ENCODE data around the gene VAV2.

VAV2 gene

GRCh38 chr9:133836001-133836758, 155.9 kb downstream of the VAV2 start:
- no peak for DNase-seq (ENCODE audit: low spot score)

DNA sequence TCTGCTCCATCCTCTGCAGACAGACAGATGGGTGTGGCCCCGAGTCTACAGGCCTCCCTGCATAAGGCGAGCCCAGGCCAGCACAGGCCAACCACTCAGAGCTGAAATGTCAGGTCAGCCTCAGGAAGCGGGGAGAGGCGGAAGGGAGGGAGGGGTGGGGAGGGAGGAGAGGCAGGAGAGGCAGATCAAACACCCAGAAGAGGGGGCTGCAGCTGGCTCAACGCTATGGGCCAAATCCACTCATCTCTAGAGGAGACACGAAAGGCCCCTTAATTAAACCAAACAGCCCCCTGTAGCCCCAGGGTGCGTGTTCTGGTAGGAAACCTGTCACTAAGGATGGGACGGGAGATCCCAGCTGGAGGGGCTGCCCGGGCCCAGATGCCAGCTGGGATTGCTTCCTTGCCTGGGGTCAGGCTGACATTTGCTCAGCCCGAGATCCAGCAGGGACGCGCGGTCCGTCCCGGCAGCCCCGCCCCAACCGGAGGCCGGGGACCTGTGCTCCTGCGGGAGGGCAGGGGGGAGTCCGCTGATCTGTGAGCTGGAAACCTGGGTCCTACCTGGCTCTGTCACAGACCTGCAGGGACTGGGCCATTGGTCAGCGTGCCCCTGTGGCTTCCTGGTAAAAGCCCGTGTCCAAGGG, 156.7 kb downstream of the VAV2 start:
- no peak for DNase-seq (ENCODE audit: low spot score)

- no peak for DNase-seq (ENCODE audit: low spot score)
Measured at GRCh38 chr9:133834080-133834976, 157.8 kb downstream of the VAV2 start.

DNA sequence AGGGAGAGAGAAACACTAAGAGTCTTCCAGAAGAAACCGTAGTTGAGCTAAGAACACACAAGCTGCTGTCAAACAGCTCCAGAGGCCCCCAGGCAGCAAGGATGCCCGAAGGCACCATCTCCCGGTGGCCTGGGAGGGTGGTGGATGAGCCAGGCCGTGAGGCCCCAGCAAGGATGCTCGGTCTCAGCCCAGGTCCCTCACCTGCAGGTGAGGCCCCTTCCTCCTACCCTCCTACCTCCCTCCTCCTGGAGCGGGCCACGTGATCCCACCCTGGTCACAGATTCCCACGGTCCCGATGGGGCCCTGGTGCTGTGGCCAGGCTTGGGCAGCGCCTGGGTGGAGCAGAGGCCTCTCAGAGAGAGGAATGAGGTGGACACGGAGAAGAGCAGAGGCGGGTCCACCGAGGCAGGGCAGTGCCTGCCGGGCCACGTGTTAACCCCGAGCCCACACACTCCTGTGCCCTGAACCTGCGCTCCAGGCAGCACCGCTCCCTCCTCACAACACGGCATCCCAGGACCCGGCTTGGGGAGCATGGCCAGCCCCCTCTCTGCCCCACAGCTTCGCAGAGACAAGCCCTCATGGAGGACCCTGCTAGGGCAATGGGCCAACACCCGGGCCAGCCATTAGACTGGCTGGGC, 158.6 kb downstream of the VAV2 start:
- DNase-seq (ENCODE audit: low spot score), result no peak

GRCh38 chr9:133832877-133833276, 159.2 kb downstream of the VAV2 start:
- DNase-seq (ENCODE audit: low spot score), result no peak

- DNase-seq (ENCODE audit: low spot score), result no peak
Measured at GRCh38 chr9:133830711-133831110, 161.4 kb downstream of the VAV2 start.

- DNase-seq (ENCODE audit: low spot score), result no peak
Measured at GRCh38 chr9:133830310-133830709, 161.8 kb downstream of the VAV2 start.

DNA sequence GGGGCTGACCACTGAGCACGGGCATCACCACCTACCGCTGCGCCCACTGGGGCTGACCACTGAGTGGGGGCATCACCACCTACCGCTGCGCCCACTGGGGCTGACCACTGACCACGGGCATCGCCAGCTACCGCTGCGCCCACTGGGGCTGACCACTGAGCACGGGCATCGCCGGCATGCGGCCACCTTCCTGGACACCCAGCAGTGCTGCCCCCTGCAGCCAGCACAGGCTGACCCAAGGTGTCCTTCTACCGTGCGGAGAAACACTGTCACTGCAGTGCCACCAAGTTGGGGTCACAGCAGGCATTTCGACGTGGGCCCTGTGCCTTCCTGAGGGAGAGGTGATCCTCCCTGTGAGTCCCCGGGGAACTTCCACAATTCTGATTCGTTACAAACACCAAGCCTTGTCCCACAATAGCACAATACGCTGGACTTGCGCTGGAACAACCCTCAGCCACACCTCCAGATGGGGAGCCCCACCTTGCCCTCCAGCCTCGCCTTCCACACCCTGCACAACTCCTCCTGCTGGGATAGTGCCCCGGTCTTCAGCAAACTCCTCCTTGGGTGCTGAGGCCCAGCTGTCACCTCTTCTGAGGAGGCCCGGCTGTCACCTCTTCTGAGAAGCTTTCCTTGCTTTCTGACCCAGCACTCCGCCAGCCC, 163.7 kb downstream of the VAV2 start:
- no peak for DNase-seq (ENCODE audit: low spot score)

DNA sequence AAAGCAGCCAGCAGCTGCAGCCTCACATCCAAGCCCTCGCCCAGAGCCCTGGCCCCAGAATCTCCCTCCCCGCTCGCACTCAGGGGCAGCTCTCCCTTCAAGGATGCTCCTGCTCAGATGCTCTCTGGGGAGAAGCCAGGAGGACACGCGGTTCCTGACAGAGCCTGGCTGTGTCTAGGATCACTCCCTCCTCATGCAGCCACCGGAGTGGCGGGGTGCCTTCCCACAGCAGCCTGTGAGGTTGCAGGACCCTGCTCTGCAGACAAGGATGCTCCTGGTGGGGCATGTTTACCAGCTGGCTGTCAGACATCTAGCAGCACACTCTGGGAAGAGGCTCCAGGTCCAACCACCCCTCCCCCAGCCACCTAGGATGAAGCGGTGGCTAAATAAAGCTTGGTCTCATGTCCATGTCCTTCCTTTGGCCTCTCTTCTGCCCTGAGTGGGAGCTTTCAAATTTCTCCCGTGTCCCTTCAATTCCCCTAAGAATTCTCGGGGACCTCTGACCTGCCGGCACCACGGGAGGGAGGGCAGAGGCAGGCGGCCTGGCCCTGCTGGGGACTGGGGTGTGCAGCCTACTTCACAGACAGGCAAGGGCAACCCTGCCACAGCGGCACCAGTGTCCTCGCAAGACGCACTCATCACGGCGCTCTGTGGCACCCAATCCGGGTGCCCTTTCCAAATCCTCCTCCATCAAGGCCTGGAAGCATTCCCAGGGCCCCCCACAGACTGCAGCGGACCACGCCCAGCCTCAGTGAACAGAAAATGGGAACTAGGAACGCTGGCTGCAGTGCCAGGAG, 165.6 kb downstream of the VAV2 start:
- DNase-seq (ENCODE audit: low spot score), result no peak

DNA sequence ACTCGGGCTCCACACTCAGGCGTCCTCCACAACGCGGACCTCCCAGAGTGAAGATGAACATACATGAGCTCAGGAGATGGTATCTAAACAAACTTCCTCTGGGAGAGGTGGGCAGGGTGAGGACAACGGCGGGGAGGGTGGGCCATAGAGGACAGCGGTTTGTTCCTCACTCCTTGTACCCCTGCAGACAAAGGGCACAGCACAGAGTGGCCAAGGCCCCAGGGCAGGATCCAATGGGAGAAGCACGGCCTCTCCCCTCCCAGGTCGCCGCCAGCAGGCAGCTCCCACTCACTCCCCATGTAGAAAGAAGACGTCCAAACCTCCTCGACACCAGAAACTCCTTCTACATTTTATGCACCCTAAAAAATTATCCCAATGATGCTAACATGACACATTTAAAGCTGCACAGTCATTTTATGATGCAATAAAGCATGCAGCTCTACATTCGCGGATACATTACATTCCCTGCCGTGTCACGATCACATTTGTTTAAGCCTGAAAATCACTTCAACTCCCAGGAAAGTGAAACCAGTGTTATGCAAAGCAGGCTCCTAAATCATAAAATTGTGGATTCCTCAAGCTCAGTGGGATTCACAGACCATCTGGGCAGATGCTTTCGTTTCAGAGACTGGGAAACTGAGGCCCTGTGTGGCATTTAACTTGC, 166.4 kb downstream of the VAV2 start:
- DNase-seq (ENCODE audit: low spot score), result no peak

- no peak for DNase-seq (ENCODE audit: low spot score)
Measured at GRCh38 chr9:133824802-133825186, 167.3 kb downstream of the VAV2 start.

DNA sequence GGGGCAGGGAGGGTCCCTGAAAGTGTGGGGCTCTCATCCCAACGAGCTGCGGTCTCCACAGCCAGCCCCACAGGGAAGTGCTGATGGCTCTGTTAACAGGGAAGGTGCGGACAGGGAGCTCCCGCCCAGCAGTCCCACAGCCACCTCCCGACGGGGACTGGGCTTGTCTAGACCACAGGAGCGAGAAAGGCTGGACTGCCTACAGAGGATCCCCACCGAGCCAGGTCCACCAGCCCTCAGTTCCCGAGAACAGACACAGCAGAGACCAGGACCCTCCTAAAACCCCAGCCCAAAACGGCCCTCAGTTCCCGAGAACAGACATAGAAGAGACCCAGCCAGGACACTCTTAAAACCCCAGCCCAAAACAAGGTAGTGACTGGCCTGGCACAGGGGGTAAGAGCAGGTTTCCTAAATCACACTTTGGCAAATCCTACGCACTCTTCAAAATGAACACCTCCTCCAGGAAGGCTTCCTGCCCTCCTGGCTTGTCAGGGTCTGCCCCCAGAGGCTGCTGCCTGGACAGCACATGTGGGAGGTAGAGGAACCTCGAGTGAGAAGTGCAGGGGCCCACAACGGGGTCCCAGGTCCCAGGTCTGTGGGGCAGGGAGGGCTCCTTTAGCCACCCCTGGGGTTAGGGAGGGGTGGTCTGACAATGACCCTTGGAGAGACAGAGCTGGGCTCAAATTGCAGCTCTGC, 167.9 kb downstream of the VAV2 start:
- no peak for DNase-seq (ENCODE audit: low spot score)

- DNase-seq (ENCODE audit: low spot score), result no peak
Measured at GRCh38 chr9:133823189-133824105, 168.7 kb downstream of the VAV2 start.

DNA sequence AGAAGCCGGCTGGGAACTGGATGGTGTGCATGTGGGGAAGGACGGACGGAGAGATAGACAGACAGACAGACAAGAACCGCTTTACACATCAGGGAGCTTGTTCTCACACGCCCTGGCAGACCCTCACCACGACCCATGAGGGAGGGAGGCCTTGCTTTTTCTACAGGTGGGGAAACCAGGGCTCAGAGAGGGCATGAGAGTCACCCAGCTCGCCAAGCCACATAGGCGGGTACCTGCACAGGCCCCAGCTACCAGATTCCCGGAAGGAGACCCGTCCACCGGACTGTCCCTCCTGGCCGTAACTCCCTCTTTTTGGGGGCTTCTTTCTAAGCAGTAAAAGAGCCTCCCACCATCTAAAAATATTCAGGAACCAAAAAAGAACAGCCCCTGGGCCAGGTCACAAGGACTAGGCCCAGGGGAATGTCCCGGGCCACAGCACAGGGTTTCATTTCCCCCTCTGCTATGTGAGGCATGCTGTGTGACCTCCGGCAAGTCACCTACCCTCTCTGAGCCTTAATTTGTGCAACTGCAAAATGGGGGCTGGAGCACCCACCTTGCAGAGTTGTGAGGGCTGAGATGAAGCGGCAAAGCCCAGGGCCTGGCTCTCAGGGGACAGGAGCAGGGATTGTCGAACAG, 169.6 kb downstream of the VAV2 start:
- DNase-seq (ENCODE audit: low spot score), result no peak

- DNase-seq (ENCODE audit: low spot score), result no peak
Measured at GRCh38 chr9:133821601-133822429, 170.3 kb downstream of the VAV2 start.

GRCh38 chr9:133819923-133820322, 172.2 kb downstream of the VAV2 start:
- DNase-seq (ENCODE audit: low spot score), result no peak

GRCh38 chr9:133818444-133818843, 173.7 kb downstream of the VAV2 start:
- peak; percentile 52 for DNase-seq (ENCODE audit: low spot score)
